Measurements from ENCODE around the gene RCSD1.
A peak's percentile ranks its signal among the peaks of the same experiment; 100 is the strongest.

Gene RCSD1, protein sequence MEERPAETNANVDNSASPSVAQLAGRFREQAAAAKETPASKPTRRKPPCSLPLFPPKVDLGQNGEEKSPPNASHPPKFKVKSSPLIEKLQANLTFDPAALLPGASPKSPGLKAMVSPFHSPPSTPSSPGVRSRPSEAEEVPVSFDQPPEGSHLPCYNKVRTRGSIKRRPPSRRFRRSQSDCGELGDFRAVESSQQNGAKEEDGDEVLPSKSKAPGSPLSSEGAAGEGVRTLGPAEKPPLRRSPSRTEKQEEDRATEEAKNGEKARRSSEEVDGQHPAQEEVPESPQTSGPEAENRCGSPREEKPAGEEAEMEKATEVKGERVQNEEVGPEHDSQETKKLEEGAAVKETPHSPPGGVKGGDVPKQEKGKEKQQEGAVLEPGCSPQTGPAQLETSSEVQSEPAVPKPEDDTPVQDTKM

GRCh38 chr1:167629681-167630567 is at the start of gene RCSD1:
Gene RCSD1 (plus strand): TSS chr1:167630232. CDS start chr1:167630424, 192 bp downstream.
- peak; percentile 86 for DNase-seq (ENCODE audit: low read depth)
- TF ChIP-seq MAX (IDR thresholded peaks at IDR 0.05; ENCODE audit: low read depth, low read length) (peak; percentile 72), POLR2A (IDR thresholded peaks at IDR 0.05; ENCODE audit: extremely low read depth, insufficient read length) (peak; percentile 55), MYC (IDR thresholded peaks at IDR 0.05; ENCODE audit: low read depth, low read length) (peak; percentile 57), CTCF (IDR thresholded peaks at IDR 0.05; ENCODE audit: low read depth, low read length) (no peak)
- peak within 1 kb of the TSS; percentile 90 for H3K4me3 ChIP-seq (ENCODE audit: low read depth, low read length)

DNA sequence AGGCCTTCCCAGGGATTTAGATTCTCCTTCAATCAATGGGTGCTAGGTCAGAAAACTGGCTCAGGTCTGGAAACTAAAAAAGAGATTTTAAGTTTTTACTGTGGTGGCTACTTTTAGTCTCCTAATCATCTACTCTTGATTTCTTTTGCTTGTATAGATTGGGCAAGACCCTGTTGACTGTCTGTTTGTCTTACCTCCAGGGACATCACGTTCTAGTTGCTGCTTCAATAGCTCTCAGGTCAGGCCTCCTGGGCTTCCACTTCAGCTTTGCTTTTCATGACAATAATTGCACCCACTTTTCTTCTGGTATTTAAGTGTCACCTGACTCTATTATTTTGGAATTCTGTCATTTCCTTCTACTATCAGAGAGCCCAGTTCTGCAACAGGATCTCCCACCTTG is 48.0 kb upstream of the RCSD1 start:
- no peak for TF ChIP-seq MYC (IDR thresholded peaks at IDR 0.05; ENCODE audit: low read depth, low read length)
- no peak for TF ChIP-seq CTCF (IDR thresholded peaks at IDR 0.05; ENCODE audit: low read depth, low read length)
- no peak for TF ChIP-seq MAX (IDR thresholded peaks at IDR 0.05; ENCODE audit: low read depth, low read length)
- TF ChIP-seq POLR2A (IDR thresholded peaks at IDR 0.05; ENCODE audit: extremely low read depth, insufficient read length): no peak
- DNase-seq (ENCODE audit: low read depth): no peak
- no peak overlapping the region for H3K4me3 ChIP-seq (ENCODE audit: low read depth, low read length)

DNA sequence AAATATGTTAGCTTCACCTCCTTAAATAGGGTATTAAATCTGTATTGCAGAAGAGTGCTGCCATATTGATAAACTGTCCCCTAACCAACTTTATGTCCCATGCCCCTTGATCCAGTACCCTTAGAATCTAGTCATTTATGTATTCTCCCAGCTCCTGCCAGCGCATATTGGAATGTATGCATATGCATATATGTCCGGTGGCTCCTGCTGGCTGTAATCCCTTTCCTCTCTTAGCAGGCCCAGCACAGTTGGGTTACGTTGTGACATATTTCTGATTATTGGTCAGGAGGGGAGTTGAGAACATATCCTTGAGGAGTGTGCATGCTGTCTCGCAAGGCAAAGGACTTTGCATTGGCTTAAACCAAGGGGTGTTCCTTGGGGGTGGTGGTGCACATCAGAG is 47.3 kb upstream of the RCSD1 start:
- TF ChIP-seq POLR2A (IDR thresholded peaks at IDR 0.05; ENCODE audit: extremely low read depth, insufficient read length): no peak
- TF ChIP-seq MAX (IDR thresholded peaks at IDR 0.05; ENCODE audit: low read depth, low read length): no peak
- no peak for TF ChIP-seq CTCF (IDR thresholded peaks at IDR 0.05; ENCODE audit: low read depth, low read length)
- TF ChIP-seq MYC (IDR thresholded peaks at IDR 0.05; ENCODE audit: low read depth, low read length): no peak
- no peak for DNase-seq (ENCODE audit: low read depth)
- no peak overlapping the region for H3K4me3 ChIP-seq (ENCODE audit: low read depth, low read length)

DNA sequence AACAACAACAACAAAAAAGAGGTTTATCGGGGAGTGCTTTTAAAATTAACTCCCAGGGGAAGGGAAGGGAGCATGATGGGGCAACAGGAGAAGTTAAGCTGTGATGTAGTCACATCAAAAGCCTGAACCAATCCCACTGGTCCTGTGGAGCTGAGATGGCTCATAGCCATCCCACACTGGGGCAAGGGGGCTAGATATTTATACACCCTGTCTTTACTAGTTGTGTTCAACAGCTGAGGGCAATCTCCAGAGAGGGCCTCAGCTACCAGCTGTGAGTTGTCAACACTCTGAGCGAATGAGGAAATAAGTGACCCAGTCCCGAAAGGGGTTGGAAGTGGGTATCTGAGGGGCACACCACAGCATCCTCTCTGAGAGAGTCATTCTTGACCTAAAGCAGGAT is 45.5 kb upstream of the RCSD1 start:
- TF ChIP-seq MYC (IDR thresholded peaks at IDR 0.05; ENCODE audit: low read depth, low read length) (no peak), MAX (IDR thresholded peaks at IDR 0.05; ENCODE audit: low read depth, low read length) (no peak), CTCF (IDR thresholded peaks at IDR 0.05; ENCODE audit: low read depth, low read length) (no peak), POLR2A (IDR thresholded peaks at IDR 0.05; ENCODE audit: extremely low read depth, insufficient read length) (no peak)
- no peak for DNase-seq (ENCODE audit: low read depth)
- no peak overlapping the region for H3K4me3 ChIP-seq (ENCODE audit: low read depth, low read length)

- DNase-seq (ENCODE audit: low read depth): no peak
- TF ChIP-seq POLR2A (IDR thresholded peaks at IDR 0.05; ENCODE audit: extremely low read depth, insufficient read length): no peak
- no peak for TF ChIP-seq MYC (IDR thresholded peaks at IDR 0.05; ENCODE audit: low read depth, low read length)
- no peak for TF ChIP-seq MAX (IDR thresholded peaks at IDR 0.05; ENCODE audit: low read depth, low read length)
- TF ChIP-seq CTCF (IDR thresholded peaks at IDR 0.05; ENCODE audit: low read depth, low read length): no peak
Observed at GRCh38 chr1:167587342-167587741, 42.7 kb upstream of the RCSD1 start.

More at GRCh38 chr1:167587342-167587741, 42.7 kb upstream of the RCSD1 start:
- H3K4me3 ChIP-seq (ENCODE audit: low read depth, low read length): no peak overlapping the region

Data from NB4 (cell line).